ENCODE data around the gene SBF2.

Gene SBF2

GRCh38 chr11:9849389-9849788, 444.6 kb downstream of the SBF2 start:
- H3K36me3 ChIP-seq (ENCODE audit: control insufficient read depth, low read length), result no peaks in the 10 kb centered on the region
- no peaks in the 10 kb centered on the region for H3K9me2 ChIP-seq (replicated peaks; ENCODE audit: control insufficient read depth, low read length)
- H3K79me2 ChIP-seq (ENCODE audit: control insufficient read depth, low read length), result no peaks in the 10 kb centered on the region
- no peak overlapping the region for H3K4me2 ChIP-seq (ENCODE audit: low read length)
- no peak overlapping the region for H3K27ac ChIP-seq (ENCODE audit: low read depth, low read length)
- TF ChIP-seq CTCF (IDR thresholded peaks at IDR 0.05; ENCODE audit: low read depth, low read length, poor library complexity, severe bottlenecking) (no peak), EZH2phosphoT487 (IDR thresholded peaks at IDR 0.05; ENCODE audit: borderline replicate concordance, low read length) (no peak)
- H3K27me3 ChIP-seq (ENCODE audit: control insufficient read depth, low read length), result no peaks in the 10 kb centered on the region
- no peaks in the 10 kb centered on the region for H3F3A ChIP-seq (ENCODE audit: control insufficient read depth, insufficient read depth)
- H3K4me1 ChIP-seq (ENCODE audit: control insufficient read depth, low read length), result no peaks in the 10 kb centered on the region
- H3K4me3 ChIP-seq (ENCODE audit: low read length), result no peak overlapping the region
- H3K9me3 ChIP-seq (ENCODE audit: control insufficient read depth, insufficient read depth, low read length), result no peaks in the 10 kb centered on the region
- no peaks in the 10 kb centered on the region for H4K20me1 ChIP-seq (ENCODE audit: control insufficient read depth, insufficient read depth, low read depth, low read length)

- H3K36me3 ChIP-seq (ENCODE audit: control insufficient read depth, low read length), result no peaks in the 10 kb centered on the region
- no peaks in the 10 kb centered on the region for H4K20me1 ChIP-seq (ENCODE audit: control insufficient read depth, insufficient read depth, low read depth, low read length)
- no peak overlapping the region for H3K4me3 ChIP-seq (ENCODE audit: low read length)
- no peaks in the 10 kb centered on the region for H3K27me3 ChIP-seq (ENCODE audit: control insufficient read depth, low read length)
- no peaks in the 10 kb centered on the region for H3K4me1 ChIP-seq (ENCODE audit: control insufficient read depth, low read length)
- no peaks in the 10 kb centered on the region for H3K9me2 ChIP-seq (replicated peaks; ENCODE audit: control insufficient read depth, low read length)
- no peak overlapping the region for H3K4me2 ChIP-seq (ENCODE audit: low read length)
- H3K9me3 ChIP-seq (ENCODE audit: control insufficient read depth, insufficient read depth, low read length), result no peaks in the 10 kb centered on the region
- H3F3A ChIP-seq (ENCODE audit: control insufficient read depth, insufficient read depth), result no peaks in the 10 kb centered on the region
- TF ChIP-seq EZH2phosphoT487 (IDR thresholded peaks at IDR 0.05; ENCODE audit: borderline replicate concordance, low read length) (no peak), CTCF (IDR thresholded peaks at IDR 0.05; ENCODE audit: low read depth, low read length, poor library complexity, severe bottlenecking) (no peak)
- no peak overlapping the region for H3K27ac ChIP-seq (ENCODE audit: low read depth, low read length)
- H3K79me2 ChIP-seq (ENCODE audit: control insufficient read depth, low read length), result no peaks in the 10 kb centered on the region
Observed at GRCh38 chr11:9847636-9848035, 446.4 kb downstream of the SBF2 start.

GRCh38 chr11:9842923-9843322, 451.1 kb downstream of the SBF2 start:
- no peak overlapping the region for H3K4me3 ChIP-seq (ENCODE audit: low read length)
- no peaks in the 10 kb centered on the region for H3K27me3 ChIP-seq (ENCODE audit: control insufficient read depth, low read length)
- no peaks in the 10 kb centered on the region for H3K36me3 ChIP-seq (ENCODE audit: control insufficient read depth, low read length)
- no peak overlapping the region for H3K4me2 ChIP-seq (ENCODE audit: low read length)
- H3F3A ChIP-seq (ENCODE audit: control insufficient read depth, insufficient read depth), result no peaks in the 10 kb centered on the region
- no peak overlapping the region for H3K27ac ChIP-seq (ENCODE audit: low read depth, low read length)
- H3K9me2 ChIP-seq (replicated peaks; ENCODE audit: control insufficient read depth, low read length), result no peaks in the 10 kb centered on the region
- H3K79me2 ChIP-seq (ENCODE audit: control insufficient read depth, low read length), result no peaks in the 10 kb centered on the region
- H3K9me3 ChIP-seq (ENCODE audit: control insufficient read depth, insufficient read depth, low read length), result no peaks in the 10 kb centered on the region
- peaks cover 4% of the 10 kb centered on the region; the same call in 1 of the 2 replicates for H3K4me1 ChIP-seq (ENCODE audit: control insufficient read depth, low read length)
- no peak for TF ChIP-seq EZH2phosphoT487 (IDR thresholded peaks at IDR 0.05; ENCODE audit: borderline replicate concordance, low read length)
- no peak for TF ChIP-seq CTCF (IDR thresholded peaks at IDR 0.05; ENCODE audit: low read depth, low read length, poor library complexity, severe bottlenecking)
- H4K20me1 ChIP-seq (ENCODE audit: control insufficient read depth, insufficient read depth, low read depth, low read length), result no peaks in the 10 kb centered on the region
